Upper lobe of left lung (tissue), 4 donors: Measurements from ENCODE around the gene ABCA7.

Experiments used
- CTCF ChIP-seq, 6 experiments: fragments of 450-650 bp in 4 of 6; fragments of 200-600 bp in 2 of 6; sonication (generic) in 2 of 6; IDR thresholded peaks; one replicate each; pipeline ENCODE4 v1.5.1; 2016 to 2019; ENCODE audit warnings: antibody characterized with exemption in 6 of 6
- POLR2A ChIP-seq, 4 donors: fragments of 450-650 bp; IDR thresholded peaks; one replicate each; pipeline ENCODE4 v1.5.1; 2016 to 2017; ENCODE audit warnings: antibody characterized with exemption in 4 of 4, mild to moderate bottlenecking in 2 of 4
- POLR2AphosphoS5 ChIP-seq, 2 donors: sonication (generic); formaldehyde crosslinking; IDR thresholded peaks; one replicate each; pipeline ENCODE4 v1.5.1; 2017; ENCODE audit warnings: antibody characterized with exemption in 2 of 2

GRCh38 chr19:1055028-1055425 is 15.1 kb downstream of the ABCA7 start:
- TF ChIP-seq CTCF (IDR thresholded peaks at IDR 0.05) (no peak), POLR2AphosphoS5 (IDR thresholded peaks at IDR 0.05) (no peak), POLR2A (IDR thresholded peaks at IDR 0.05) (no peak)
